Endothelial cell of umbilical vein (primary cell): ENCODE measurements around the gene PSG1.
"Not testable (repeated sequence)": the region's sequence is repeated elsewhere in the genome, so short reads cannot be mapped to it uniquely, and the experiment has no call there.

Source experiments
- EZH2 ChIP-seq: IDR thresholded peaks from 2 replicates; pipeline ENCODE4 v1.6.1; 2012; ENCODE audit warnings: borderline replicate concordance, low read depth, mild to moderate bottlenecking, moderate library complexity, low read length, inconsistent platforms; ENCODE audit not compliant: severe bottlenecking
- TF ChIP-seq, protein P1 (sequence below): IDR thresholded peaks from 2 replicates; pipeline ENCODE4 v1.6.1; 2011; ENCODE audit not compliant: insufficient read depth, insufficient read length

DNA sequence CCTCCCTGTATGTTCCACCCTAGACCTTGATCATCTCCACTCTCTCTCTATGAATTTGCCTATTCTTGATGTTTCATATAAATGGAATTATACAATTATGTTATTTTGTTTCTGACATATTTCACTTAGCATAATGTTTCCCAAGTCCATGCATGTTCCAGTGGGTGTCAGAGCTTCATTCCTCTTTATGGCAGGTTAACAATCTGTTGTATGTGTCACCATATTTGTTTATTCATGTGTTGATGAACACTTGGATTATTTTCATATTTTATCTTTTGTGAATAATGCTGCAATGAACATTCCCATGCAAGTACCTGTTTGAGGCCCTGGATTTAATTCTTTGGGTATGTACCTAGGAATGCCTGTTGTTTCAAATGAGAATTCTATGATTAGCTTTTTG, 41.5 kb upstream of the PSG1 start:
- TF ChIP-seq, protein P1, sequence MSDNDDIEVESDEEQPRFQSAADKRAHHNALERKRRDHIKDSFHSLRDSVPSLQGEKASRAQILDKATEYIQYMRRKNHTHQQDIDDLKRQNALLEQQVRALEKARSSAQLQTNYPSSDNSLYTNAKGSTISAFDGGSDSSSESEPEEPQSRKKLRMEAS = not testable (repeated sequence)
- not testable (repeated sequence) for TF ChIP-seq EZH2
